ENCODE data around the gene MEST. TPM values are rescaled to one million over a fixed set of nuclear protein-coding genes. Genes with fewer than 3 reads are reported as not detected.

Gene MEST
- polyA plus RNA-seq, 1 donor (not counting 4 experiments of a cell fraction or from before 2014, with no cell fraction given): 5.8 TPM

DNA sequence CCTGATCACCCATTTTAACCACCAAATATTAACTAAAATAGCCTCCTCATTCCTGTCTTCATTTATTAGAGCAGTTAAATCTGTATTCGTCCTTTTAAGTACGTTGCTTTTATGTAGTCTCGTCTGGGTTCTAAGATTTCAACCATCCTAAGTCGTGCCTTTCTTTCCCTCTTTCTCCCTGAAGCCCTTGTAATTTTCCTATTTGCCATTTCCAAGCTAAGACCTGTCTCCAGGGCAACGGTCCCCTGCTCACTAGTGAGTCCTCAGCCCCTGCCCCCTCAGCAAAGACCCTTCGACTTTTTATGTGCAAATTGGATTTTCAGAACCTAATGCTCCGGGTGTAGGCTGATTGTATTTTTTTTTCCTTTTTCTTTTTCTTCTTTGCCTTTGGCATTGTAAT, 16.1 kb upstream of the MEST start:
- no peak overlapping the region for H3K9ac ChIP-seq (ENCODE audit: control insufficient read depth, extremely low read depth, insufficient read depth, low read length)
- no peak overlapping the region for H2AFZ ChIP-seq (ENCODE audit: control insufficient read depth, low read length)
- no peak for FAIRE-seq
- peaks cover 2% of the 10 kb centered on the region for H3K27me3 ChIP-seq (ENCODE audit: control insufficient read depth, extremely low read depth, insufficient read depth, low read length)
- H3K9me1 ChIP-seq (ENCODE audit: control insufficient read depth, extremely low read depth, insufficient read depth, low read length): no peaks in the 10 kb centered on the region
- dilution Hi-C loops (cut with MboI; ENCODE audit: extremely low pct_ligation_motif_present, low sequenced_read_pairs): no loop called here
- no peaks in the 10 kb centered on the region for H3K4me1 ChIP-seq (ENCODE audit: control insufficient read depth, extremely low read depth, insufficient read depth, low read length)
- H4K20me1 ChIP-seq (ENCODE audit: control insufficient read depth, extremely low read depth, insufficient read depth, low read length): no peaks in the 10 kb centered on the region
- DNase-seq (ENCODE audit: low read depth, low spot score): no peak
- no peak overlapping the region for H3K4me3 ChIP-seq (ENCODE audit: control insufficient read depth in 2 of 3, extremely low read depth in 1 of 3, insufficient read depth in 2 of 3, low read depth in 1 of 3, low read length in 3 of 3)
- TF ChIP-seq EZH2 (IDR thresholded peaks at IDR 0.05; ENCODE audit: low read length): no peak
- TF ChIP-seq, protein P1, sequence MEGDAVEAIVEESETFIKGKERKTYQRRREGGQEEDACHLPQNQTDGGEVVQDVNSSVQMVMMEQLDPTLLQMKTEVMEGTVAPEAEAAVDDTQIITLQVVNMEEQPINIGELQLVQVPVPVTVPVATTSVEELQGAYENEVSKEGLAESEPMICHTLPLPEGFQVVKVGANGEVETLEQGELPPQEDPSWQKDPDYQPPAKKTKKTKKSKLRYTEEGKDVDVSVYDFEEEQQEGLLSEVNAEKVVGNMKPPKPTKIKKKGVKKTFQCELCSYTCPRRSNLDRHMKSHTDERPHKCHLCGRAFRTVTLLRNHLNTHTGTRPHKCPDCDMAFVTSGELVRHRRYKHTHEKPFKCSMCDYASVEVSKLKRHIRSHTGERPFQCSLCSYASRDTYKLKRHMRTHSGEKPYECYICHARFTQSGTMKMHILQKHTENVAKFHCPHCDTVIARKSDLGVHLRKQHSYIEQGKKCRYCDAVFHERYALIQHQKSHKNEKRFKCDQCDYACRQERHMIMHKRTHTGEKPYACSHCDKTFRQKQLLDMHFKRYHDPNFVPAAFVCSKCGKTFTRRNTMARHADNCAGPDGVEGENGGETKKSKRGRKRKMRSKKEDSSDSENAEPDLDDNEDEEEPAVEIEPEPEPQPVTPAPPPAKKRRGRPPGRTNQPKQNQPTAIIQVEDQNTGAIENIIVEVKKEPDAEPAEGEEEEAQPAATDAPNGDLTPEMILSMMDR (optimal IDR thresholded peaks at IDR 0.05 in 1 of 3, IDR thresholded peaks at IDR 0.05 in 1 of 3, conservative IDR thresholded peaks at IDR 0.05 in 1 of 3; ENCODE audit: extremely low read depth in 1 of 3, insufficient read depth in 2 of 3, low read length in 3 of 3): no peak
- no peaks in the 10 kb centered on the region for H3K79me2 ChIP-seq (ENCODE audit: control insufficient read depth, insufficient read depth, low read length)
- H3K4me2 ChIP-seq (ENCODE audit: control insufficient read depth, extremely low read depth, insufficient read depth, low read depth, low read length): no peak overlapping the region
- no peaks in the 10 kb centered on the region for H3K9me3 ChIP-seq (ENCODE audit: control insufficient read depth, low read depth, low read length)
- no peak overlapping the region for H3K27ac ChIP-seq (ENCODE audit: control insufficient read depth, insufficient read depth, low read length)
- H3K36me3 ChIP-seq (ENCODE audit: control insufficient read depth in 2 of 2, extremely low read depth in 1 of 2, insufficient read depth in 2 of 2, low read length in 2 of 2): no peaks in the 10 kb centered on the region

DNA sequence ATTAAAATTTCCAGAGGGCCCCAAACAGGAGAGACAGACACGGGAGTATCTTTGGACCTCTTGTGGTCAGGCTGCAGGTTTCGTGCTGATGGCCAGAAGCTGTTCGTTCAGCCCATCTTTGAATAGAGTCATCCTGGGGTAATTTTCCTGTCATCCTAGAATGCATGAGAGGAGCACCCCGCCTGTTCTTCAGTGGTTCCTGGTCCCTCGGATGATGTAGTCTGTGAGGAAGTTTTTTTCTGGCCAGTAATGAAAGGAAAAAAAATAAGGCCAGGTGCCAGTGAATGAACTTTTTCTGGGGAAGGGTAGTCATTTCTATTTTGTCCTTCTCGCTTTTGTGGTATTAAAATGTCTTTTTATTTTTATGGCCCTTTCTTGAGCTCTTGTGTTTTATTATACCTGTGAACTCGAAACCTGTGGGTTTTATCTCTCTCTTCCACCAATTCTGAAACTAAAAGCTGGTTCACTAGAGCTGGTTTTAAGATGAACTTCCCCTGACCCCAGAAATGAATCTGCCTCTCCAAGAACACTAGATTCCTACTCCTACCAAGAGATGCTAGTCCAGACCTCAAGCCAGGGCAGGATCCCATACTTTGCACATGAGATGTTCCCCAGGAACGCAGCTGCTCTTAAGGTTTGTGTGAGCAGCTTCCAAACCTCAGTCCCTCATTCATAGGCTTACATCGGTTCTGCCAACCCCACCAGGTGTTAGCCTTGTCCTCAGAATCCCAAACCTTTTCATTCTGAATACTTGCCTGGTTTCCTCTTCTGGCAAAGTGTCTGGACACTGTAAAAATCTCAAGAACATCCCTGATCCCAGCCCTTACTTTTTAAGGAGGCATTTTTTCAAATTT, 15.4 kb upstream of the MEST start:
- H3K9ac ChIP-seq (ENCODE audit: control insufficient read depth, extremely low read depth, insufficient read depth, low read length): no peak overlapping the region
- no peaks in the 10 kb centered on the region for H3K36me3 ChIP-seq (ENCODE audit: control insufficient read depth in 2 of 2, extremely low read depth in 1 of 2, insufficient read depth in 2 of 2, low read length in 2 of 2)
- no peaks in the 10 kb centered on the region for H3K79me2 ChIP-seq (ENCODE audit: control insufficient read depth, insufficient read depth, low read length)
- no peak overlapping the region for H3K27ac ChIP-seq (ENCODE audit: control insufficient read depth, insufficient read depth, low read length)
- FAIRE-seq: no peak
- H3K4me1 ChIP-seq (ENCODE audit: control insufficient read depth, extremely low read depth, insufficient read depth, low read length): no peaks in the 10 kb centered on the region
- no peak overlapping the region for H3K4me2 ChIP-seq (ENCODE audit: control insufficient read depth, extremely low read depth, insufficient read depth, low read depth, low read length)
- peaks cover 2% of the 10 kb centered on the region for H3K27me3 ChIP-seq (ENCODE audit: control insufficient read depth, extremely low read depth, insufficient read depth, low read length)
- dilution Hi-C loops (cut with MboI; ENCODE audit: extremely low pct_ligation_motif_present, low sequenced_read_pairs): no loop called here
- TF ChIP-seq EZH2 (IDR thresholded peaks at IDR 0.05; ENCODE audit: low read length): no peak
- TF ChIP-seq, protein P1 (optimal IDR thresholded peaks at IDR 0.05 in 1 of 3, IDR thresholded peaks at IDR 0.05 in 1 of 3, conservative IDR thresholded peaks at IDR 0.05 in 1 of 3; ENCODE audit: extremely low read depth in 1 of 3, insufficient read depth in 2 of 3, low read length in 3 of 3): no peak
- no peaks in the 10 kb centered on the region for H4K20me1 ChIP-seq (ENCODE audit: control insufficient read depth, extremely low read depth, insufficient read depth, low read length)
- no peak overlapping the region for H3K4me3 ChIP-seq (ENCODE audit: control insufficient read depth in 2 of 3, extremely low read depth in 1 of 3, insufficient read depth in 2 of 3, low read depth in 1 of 3, low read length in 3 of 3)
- H3K9me3 ChIP-seq (ENCODE audit: control insufficient read depth, low read depth, low read length): no peaks in the 10 kb centered on the region
- no peak overlapping the region for H2AFZ ChIP-seq (ENCODE audit: control insufficient read depth, low read length)
- no peak for DNase-seq (ENCODE audit: low read depth, low spot score)
- H3K9me1 ChIP-seq (ENCODE audit: control insufficient read depth, extremely low read depth, insufficient read depth, low read length): no peaks in the 10 kb centered on the region
